ENCODE data around the gene GALNT5. TPM values are rescaled to one million over a fixed set of nuclear protein-coding genes. Genes with fewer than 3 reads are reported as not detected.

The GALNT5 gene
- total and polyA plus RNA-seq, 2 donors (not counting 1 experiment from before 2014, with no cell fraction given) = 63.7 to 199 TPM

GRCh38 chr2:157259386-157259785 lies 1.9 kb downstream of the GALNT5 start:
- no peaks in the 10 kb centered on the region for H3K9me3 ChIP-seq (ENCODE audit: control insufficient read depth, insufficient read depth, low read depth, low read length)
- DNase-seq (ENCODE audit: low read depth in 2 of 2) = no peak
- H3K9ac ChIP-seq (ENCODE audit: insufficient read depth, low read length) = no peak overlapping the region
- no peak for TF ChIP-seq CTCF (conservative IDR thresholded peaks at IDR 0.05 in 1 of 2, IDR thresholded peaks at IDR 0.05 in 1 of 2; ENCODE audit: low read depth in 1 of 2, low read length in 2 of 2)
- TF ChIP-seq EZH2 (IDR thresholded peaks at IDR 0.05; ENCODE audit: low read length, missing control alignments) = no peak
- H3K27ac ChIP-seq (ENCODE audit: insufficient read depth, low read length) = no peak overlapping the region
- H3K4me1 ChIP-seq (ENCODE audit: control insufficient read depth, extremely low read depth, insufficient read depth, low read length) = peaks cover 21% of the 10 kb centered on the region
- no peaks in the 10 kb centered on the region for H3K36me3 ChIP-seq (ENCODE audit: control insufficient read depth, insufficient read depth, low read length)
- peaks cover 16% of the 10 kb centered on the region for H3K79me2 ChIP-seq (ENCODE audit: control insufficient read depth, insufficient read depth, low read length)
- no peaks in the 10 kb centered on the region for H3K27me3 ChIP-seq (ENCODE audit: control insufficient read depth, insufficient read depth, low read length)
- H3K4me3 ChIP-seq (replicated peaks in 1 of 4; ENCODE audit: control extremely low read depth in 1 of 4, insufficient read depth in 1 of 4, low read depth in 3 of 4, low read length in 4 of 4) = peak overlapping the region in 3 of 4 experiments; percentile 17 to 76 (median 42)
- H2AFZ ChIP-seq (ENCODE audit: low read length) = no peak overlapping the region
- H4K20me1 ChIP-seq (ENCODE audit: control insufficient read depth, extremely low read depth, insufficient read depth, low read length) = no peaks in the 10 kb centered on the region
- H3K4me2 ChIP-seq (ENCODE audit: extremely low read depth, insufficient read depth, low read length) = peak overlapping the region; percentile 97

- Histone ChIP-seq H3K27ac (ENCODE audit: insufficient read depth, low read length) (no peak overlapping the region), H2AFZ (ENCODE audit: low read length) (no peak overlapping the region), H3K4me2 (ENCODE audit: extremely low read depth, insufficient read depth, low read length) (peak overlapping the region; percentile 97), H4K20me1 (ENCODE audit: control insufficient read depth, extremely low read depth, insufficient read depth, low read length) (no peaks in the 10 kb centered on the region), H3K36me3 (ENCODE audit: control insufficient read depth, insufficient read depth, low read length) (no peaks in the 10 kb centered on the region), H3K9me3 (ENCODE audit: control insufficient read depth, insufficient read depth, low read depth, low read length) (no peaks in the 10 kb centered on the region), H3K4me1 (ENCODE audit: control insufficient read depth, extremely low read depth, insufficient read depth, low read length) (peaks cover 21% of the 10 kb centered on the region), H3K9ac (ENCODE audit: insufficient read depth, low read length) (no peak overlapping the region), H3K4me3 (replicated peaks in 1 of 4; ENCODE audit: control extremely low read depth in 1 of 4, insufficient read depth in 1 of 4, low read depth in 3 of 4, low read length in 4 of 4) (peak overlapping the region in 2 of 4 experiments; percentile 17 to 76), H3K27me3 (ENCODE audit: control insufficient read depth, insufficient read depth, low read length) (no peaks in the 10 kb centered on the region), H3K79me2 (ENCODE audit: control insufficient read depth, insufficient read depth, low read length) (peaks cover 16% of the 10 kb centered on the region)
- TF ChIP-seq CTCF (conservative IDR thresholded peaks at IDR 0.05 in 1 of 2, IDR thresholded peaks at IDR 0.05 in 1 of 2; ENCODE audit: low read depth in 1 of 2, low read length in 2 of 2) = no peak
- no peak for TF ChIP-seq EZH2 (IDR thresholded peaks at IDR 0.05; ENCODE audit: low read length, missing control alignments)
- DNase-seq (ENCODE audit: low read depth in 2 of 2) = no peak
Measured at GRCh38 chr2:157259960-157260359, 2.5 kb downstream of the GALNT5 start.

- TF ChIP-seq EZH2 (IDR thresholded peaks at IDR 0.05; ENCODE audit: low read length, missing control alignments) (no peak), CTCF (conservative IDR thresholded peaks at IDR 0.05 in 1 of 2, IDR thresholded peaks at IDR 0.05 in 1 of 2; ENCODE audit: low read depth in 1 of 2, low read length in 2 of 2) (no peak)
- no peaks in the 10 kb centered on the region for H3K36me3 ChIP-seq (ENCODE audit: control insufficient read depth, insufficient read depth, low read length)
- DNase-seq (ENCODE audit: low read depth in 2 of 2) = peak in 1 of 2 donors; percentile 17
- peak overlapping the region; percentile 76 for H3K27ac ChIP-seq (ENCODE audit: insufficient read depth, low read length)
- peak overlapping the region; percentile 97 for H3K4me2 ChIP-seq (ENCODE audit: extremely low read depth, insufficient read depth, low read length)
- H4K20me1 ChIP-seq (ENCODE audit: control insufficient read depth, extremely low read depth, insufficient read depth, low read length) = no peaks in the 10 kb centered on the region
- H3K9ac ChIP-seq (ENCODE audit: insufficient read depth, low read length) = no peak overlapping the region
- peaks cover 16% of the 10 kb centered on the region for H3K79me2 ChIP-seq (ENCODE audit: control insufficient read depth, insufficient read depth, low read length)
- peaks cover 21% of the 10 kb centered on the region for H3K4me1 ChIP-seq (ENCODE audit: control insufficient read depth, extremely low read depth, insufficient read depth, low read length)
- H3K9me3 ChIP-seq (ENCODE audit: control insufficient read depth, insufficient read depth, low read depth, low read length) = no peaks in the 10 kb centered on the region
- no peaks in the 10 kb centered on the region for H3K27me3 ChIP-seq (ENCODE audit: control insufficient read depth, insufficient read depth, low read length)
- H2AFZ ChIP-seq (ENCODE audit: low read length) = peak overlapping the region; percentile 47
- H3K4me3 ChIP-seq (replicated peaks in 1 of 4; ENCODE audit: control extremely low read depth in 1 of 4, insufficient read depth in 1 of 4, low read depth in 3 of 4, low read length in 4 of 4) = peak overlapping the region; percentile 5 to 76 (median 27)
Measured at GRCh38 chr2:157260533-157261198, 3.2 kb downstream of the GALNT5 start.
